ENCODE measurements around the gene ZNRF3.

GRCh38 chr22:28930357-28931007 lies 47.1 kb downstream of the ZNRF3 start:
- TF ChIP-seq, protein P1, sequence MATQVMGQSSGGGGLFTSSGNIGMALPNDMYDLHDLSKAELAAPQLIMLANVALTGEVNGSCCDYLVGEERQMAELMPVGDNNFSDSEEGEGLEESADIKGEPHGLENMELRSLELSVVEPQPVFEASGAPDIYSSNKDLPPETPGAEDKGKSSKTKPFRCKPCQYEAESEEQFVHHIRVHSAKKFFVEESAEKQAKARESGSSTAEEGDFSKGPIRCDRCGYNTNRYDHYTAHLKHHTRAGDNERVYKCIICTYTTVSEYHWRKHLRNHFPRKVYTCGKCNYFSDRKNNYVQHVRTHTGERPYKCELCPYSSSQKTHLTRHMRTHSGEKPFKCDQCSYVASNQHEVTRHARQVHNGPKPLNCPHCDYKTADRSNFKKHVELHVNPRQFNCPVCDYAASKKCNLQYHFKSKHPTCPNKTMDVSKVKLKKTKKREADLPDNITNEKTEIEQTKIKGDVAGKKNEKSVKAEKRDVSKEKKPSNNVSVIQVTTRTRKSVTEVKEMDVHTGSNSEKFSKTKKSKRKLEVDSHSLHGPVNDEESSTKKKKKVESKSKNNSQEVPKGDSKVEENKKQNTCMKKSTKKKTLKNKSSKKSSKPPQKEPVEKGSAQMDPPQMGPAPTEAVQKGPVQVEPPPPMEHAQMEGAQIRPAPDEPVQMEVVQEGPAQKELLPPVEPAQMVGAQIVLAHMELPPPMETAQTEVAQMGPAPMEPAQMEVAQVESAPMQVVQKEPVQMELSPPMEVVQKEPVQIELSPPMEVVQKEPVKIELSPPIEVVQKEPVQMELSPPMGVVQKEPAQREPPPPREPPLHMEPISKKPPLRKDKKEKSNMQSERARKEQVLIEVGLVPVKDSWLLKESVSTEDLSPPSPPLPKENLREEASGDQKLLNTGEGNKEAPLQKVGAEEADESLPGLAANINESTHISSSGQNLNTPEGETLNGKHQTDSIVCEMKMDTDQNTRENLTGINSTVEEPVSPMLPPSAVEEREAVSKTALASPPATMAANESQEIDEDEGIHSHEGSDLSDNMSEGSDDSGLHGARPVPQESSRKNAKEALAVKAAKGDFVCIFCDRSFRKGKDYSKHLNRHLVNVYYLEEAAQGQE (IDR thresholded peaks at IDR 0.05; ENCODE audit: insufficient read depth in 1 of 2, low read depth in 2 of 2, low read length in 2 of 2) = no peak
- TF ChIP-seq POLR2AphosphoS5 (IDR thresholded peaks at IDR 0.05; ENCODE audit: low read depth, low read length) (no peak), TAF1 (IDR thresholded peaks at IDR 0.05; ENCODE audit: borderline replicate concordance, insufficient read depth, low read length) (no peak)

All from PFSK-1 (cell line).